GM18499 (cell line): Measurements from ENCODE around the gene ARMCX1.
"Not testable (repeated sequence)": the region's sequence is repeated elsewhere in the genome, so short reads cannot be mapped to it uniquely, and the experiment has no call there.

Source experiments
- ATAC-seq: cut with Tn5 transposase; IDR thresholded peaks from one replicate; pipeline ENCODE4 v1.9.1; 2021; ENCODE audit warnings: moderate number of reproducible peaks; ENCODE audit not compliant: insufficient read depth, unreplicated experiment

ARMCX1 gene

DNA sequence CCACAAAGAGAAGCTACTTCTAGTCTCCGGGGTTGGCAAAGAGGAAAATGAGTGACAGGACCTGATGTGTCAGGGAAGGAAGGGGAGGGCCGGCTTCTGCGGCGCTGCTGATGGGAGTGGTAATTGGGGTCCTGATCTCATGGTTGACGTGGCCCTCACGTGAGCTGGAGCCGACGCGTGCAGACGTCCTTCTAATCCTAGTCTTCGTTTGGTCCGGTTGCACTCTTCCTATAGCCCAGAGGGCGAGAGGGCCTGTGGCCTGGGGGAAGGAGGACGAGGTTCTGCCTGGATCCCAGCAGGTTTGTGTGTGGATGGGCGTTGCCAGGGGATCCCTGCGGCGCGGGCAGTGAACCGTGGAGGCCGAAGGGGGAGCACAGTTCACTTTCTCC lies at the start of gene ARMCX1:
ARMCX1 (plus strand) TSS at position 186 of the 389 bp plus-strand sequence. CDS start 2,384 bp downstream, outside the sequence.
- no peak for ATAC-seq

DNA sequence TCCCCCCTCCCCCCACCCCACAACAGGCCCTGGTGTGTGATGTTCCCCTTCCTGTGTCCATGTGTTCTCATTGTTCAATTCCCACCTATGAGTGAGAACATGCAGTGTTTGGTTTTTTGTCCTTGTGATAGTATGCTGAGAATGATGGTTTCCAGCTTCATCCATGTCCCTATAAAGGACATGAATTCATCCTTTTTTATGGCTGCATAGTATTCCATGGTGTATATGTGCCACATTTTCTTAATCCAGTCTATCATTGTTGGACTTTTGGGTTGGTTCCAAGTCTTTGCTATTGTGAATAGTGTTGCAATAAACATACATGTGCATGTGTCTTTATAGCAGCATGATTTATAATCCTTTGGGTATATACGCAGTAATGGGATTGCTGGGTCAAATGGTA lies 47.4 kb upstream of the ARMCX1 start:
- ATAC-seq = not testable (repeated sequence)

DNA sequence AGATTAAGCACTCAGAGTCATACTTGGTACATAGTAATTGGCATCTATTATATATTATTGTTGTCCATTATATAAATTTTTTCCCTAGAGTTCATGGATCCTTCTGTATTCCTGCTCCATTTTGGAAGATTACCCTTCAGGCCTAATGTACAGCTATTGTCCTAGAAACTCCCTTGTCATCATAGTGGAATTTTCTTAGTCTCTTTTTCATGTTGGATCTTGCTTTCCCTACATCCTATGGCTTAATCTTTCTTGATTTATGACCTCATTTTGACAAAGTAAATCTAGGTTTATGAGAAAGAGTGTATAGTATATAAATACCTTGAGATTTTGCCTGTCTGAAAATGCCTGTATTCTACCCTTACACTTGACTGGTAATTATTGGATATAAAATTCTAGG lies 43.0 kb upstream of the ARMCX1 start:
- ATAC-seq = no peak

DNA sequence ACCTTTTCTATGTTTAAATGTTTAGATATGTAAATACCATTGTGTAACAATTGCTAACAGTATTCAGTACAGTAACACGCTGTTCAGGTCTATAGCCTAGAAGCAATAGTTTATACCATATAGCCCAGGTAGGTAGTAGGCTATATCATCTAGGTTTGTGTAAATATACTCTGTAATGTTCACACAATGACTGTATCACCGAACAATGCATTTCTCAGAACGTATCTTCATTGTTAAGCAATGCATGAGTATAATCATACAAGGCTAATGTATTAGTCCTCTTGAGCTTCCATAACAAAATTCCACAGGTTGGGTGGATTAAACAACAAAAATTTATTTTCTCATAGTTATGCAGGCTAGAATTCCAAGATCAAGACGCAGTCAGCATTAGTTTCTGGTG lies 42.4 kb upstream of the ARMCX1 start:
- no peak for ATAC-seq

DNA sequence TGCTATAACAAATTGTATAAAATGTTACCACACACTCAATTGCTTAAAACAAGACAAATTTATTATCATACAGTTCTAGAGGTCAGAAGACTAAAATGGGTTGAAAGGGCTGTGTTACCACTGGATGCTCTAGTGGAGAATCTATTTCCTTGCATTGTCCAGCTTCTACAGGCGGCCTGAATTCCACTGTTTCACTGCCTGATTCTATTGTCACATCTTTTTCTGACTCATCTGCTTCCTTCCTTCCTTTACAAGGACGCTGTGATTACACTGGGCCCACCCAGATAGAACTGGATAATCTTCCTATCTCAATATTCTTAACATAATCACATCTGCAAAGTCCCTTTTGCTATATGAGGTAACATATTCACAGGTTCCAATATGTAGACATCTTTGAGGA lies 19.4 kb upstream of the ARMCX1 start:
- no peak for ATAC-seq

DNA sequence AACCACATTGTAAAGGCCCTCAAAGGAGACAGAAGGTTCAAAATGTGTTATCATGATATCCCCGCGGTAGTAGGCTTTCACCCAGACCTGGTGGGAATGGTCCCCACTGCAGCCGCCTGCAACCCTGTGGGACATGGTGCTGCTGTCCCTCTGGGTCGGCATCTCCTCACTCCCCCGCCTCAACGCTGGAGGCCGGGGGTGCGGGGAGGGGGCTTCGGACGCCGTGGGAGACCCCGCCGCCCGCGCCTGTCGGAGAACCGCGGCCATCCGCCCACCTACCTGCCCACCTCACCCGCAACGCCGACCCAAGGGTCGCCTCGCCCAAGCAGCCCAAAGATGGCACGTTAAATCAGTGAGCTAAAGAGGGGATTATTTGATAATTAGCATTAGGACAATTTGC lies 11.2 kb upstream of the ARMCX1 start:
- ATAC-seq = no peak

DNA sequence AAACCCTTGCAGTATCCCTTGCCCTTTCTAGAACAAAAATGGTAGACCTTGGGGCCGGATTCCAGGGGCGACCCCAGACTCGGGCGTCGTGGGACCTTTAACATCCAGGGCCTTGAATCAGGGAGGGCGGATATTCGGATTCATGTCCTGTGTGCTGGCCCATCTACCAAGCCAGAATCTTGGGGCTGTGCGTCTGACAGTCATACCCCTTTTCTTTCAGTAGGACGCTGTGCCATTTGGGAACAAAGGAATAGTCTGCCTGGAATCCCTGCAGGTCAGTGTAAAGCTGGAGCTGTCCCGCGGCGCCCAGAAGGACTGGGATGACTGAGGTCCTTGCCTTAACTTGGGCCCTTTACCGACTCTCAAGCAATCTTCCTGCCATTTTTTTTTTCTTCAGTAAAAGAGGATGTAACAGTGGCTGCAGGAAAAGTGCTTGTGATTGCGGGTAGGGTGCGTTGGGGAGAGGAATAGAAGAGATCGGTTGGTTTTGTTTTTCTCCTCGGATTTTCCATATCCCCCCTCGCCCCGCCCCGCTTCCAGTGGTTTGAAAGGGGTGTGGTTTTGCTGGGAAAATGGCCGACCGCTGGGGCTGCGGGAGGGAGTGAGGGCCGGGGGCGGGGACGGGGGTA lies 518 bp downstream of the ARMCX1 start:
- ATAC-seq = no peak

DNA sequence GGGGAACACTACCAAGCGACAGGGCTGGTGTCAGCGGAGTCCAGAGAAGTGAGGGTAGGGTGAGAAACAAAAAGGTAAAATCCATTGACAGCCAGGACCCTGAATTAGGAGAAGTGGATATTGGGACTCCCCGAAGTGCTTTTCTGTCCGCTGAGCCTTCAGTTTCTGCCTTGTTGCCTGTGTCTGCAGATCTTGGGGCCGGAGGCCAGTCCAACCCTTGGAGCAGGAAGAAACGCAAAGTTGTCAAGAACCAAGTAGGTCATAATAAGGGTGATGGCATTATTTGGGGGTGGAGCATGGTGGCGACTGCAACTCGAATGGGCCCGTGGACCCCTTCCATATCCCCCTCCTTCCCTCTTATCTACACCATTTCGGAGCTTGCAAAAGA lies 1.0 kb downstream of the ARMCX1 start:
- no peak for ATAC-seq

DNA sequence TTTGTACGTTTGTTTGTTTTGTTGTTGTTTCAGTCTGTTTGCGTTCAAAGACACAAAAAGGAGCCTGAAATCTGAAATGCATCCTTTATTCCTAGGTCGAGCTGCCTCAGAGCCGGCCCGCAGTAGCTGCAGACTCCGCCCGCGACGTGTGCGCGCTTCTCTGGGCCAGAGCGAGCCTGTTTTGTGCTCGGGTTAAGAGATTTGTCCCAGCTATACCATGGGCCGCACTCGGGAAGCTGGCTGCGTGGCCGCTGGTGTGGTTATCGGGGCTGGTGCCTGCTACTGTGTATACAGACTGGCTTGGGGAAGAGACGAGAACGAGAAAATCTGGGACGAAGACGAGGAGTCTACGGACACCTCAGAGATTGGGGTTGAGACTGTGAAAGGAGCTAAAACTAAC lies 2.4 kb downstream of the ARMCX1 start:
- no peak for ATAC-seq

DNA sequence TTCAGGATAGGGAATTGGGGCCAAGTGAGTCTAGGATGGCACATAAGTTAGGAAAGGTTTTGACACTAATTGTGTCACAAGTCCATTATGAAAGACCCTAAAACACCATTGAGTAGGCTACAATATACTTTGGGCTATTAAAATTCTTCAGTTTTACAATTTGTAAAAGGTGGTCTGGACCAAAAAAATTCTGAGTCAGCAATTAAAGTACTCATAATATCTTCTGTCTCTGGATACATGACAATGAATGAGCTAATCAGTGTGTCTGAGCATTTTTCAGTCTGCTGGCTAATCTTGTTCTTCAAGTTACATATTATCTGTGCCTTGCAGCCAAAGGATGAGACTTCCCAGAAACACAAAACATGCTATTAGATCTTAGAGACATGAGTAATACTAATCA lies 14.3 kb downstream of the ARMCX1 start:
- no peak for ATAC-seq

DNA sequence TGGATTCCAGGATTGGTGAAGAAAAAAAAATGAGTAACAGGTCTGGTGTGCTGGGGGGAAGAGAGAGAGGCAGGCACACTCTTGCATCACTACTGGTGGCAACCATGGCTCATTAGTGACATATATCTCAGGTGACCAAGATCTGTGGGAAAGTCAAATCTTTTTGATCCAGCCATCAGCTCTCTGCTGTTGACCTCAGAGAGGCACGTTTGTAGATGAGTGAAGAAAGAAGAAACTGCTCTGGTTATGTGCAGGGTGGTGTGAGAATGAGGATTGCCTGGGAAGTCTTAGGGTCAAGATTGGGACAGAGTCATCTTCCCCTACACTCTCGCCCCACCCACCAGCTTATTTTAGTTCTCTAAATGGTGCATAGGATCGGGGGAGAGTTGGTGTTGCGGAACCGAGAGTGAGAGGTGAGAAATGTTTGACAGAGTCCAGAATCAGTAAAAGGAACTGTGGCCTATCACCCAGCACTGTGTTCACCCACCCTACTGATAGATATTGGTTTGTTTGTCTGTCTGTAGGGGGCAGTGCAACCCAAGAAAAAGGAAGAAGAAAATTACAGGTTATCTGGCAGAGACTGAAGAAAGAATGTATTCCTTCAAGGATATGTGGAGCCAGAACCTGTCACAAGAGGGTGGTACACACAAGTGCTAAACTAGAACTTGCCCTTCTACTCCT lies 45.5 kb downstream of the ARMCX1 start:
- ATAC-seq = peak; percentile 97

DNA sequence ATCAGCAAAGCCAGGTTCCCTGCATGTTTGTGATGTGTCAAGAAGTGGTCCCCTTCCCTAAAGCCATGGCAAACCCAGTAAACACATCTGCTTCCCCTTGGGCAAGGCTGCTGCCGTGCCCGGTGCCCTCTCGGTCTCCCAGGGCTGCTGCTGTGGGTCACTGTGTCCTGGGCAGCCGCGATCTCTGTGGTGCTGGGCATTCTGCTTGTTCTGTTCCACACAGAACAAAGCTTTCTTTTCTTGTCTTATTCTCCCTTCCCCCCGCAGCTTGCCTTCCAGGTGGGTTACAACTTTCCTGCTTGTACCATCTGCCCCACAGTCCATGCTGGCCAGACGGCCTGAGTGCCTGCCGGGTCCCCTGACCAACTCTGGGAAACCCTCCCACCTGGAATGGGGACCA lies 49.2 kb downstream of the ARMCX1 start:
- not testable (repeated sequence) for ATAC-seq

DNA sequence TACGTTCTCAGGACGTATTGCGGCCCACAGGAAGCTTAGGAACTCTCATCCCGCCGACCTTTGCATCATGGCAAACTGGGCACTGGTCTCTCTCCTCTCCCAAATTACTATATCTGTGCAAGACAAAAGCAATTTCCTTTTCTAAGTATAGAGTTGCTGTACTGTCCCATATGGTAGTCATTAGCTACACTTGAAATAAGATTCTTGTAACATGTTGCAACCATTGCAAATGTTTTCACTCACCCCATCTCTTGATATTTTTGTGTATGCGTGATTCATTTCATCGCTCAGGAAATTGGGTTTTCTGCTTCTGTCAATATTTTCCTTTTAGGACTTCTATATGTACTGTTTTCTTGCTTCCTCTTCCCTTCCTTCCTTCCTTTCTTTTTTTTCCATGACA lies 51.7 kb downstream of the ARMCX1 start:
- no peak for ATAC-seq
